Tibial nerve (tissue), 3 donors: ENCODE measurements around the gene UTP4.

ENCODE experiments used
- POLR2A ChIP-seq, 2 donors: fragments of 450-650 bp; IDR thresholded peaks; one replicate each; pipeline ENCODE4 v1.6.1; 2017; ENCODE audit warnings: antibody characterized with exemption in 2 of 2, mild to moderate bottlenecking in 2 of 2, moderate library complexity in 2 of 2
- TF ChIP-seq, protein P1 (sequence below), 5 experiments: fragments of 200-600 bp in 3 of 5; fragments of 450-650 bp in 2 of 5; sonication (generic) in 3 of 5; IDR thresholded peaks; one replicate each; pipeline ENCODE4 v1.5.1; 2016 to 2019; ENCODE audit warnings: antibody characterized with exemption in 5 of 5, mild to moderate bottlenecking in 3 of 5, moderate library complexity in 2 of 5

DNA sequence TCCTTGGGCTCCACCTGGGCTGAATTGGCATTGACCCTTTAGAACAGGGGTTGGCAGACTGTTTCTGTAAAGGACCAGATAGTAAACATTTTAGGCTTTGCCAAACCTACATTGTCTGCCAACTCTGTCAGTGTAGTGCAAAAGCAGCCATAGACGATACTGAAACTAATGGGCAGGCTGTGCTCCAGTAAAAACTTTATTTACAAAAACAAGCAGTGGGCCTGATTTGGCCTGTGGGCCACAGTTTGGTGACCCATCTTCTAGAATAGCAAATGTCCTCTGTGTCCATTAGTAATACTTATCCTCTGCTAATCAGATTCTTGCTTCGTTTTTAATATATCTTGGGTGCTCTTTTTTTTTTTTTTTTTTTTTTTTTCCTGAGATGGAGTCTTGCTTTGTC is 6.2 kb downstream of the UTP4 start:
- TF ChIP-seq, protein P1, sequence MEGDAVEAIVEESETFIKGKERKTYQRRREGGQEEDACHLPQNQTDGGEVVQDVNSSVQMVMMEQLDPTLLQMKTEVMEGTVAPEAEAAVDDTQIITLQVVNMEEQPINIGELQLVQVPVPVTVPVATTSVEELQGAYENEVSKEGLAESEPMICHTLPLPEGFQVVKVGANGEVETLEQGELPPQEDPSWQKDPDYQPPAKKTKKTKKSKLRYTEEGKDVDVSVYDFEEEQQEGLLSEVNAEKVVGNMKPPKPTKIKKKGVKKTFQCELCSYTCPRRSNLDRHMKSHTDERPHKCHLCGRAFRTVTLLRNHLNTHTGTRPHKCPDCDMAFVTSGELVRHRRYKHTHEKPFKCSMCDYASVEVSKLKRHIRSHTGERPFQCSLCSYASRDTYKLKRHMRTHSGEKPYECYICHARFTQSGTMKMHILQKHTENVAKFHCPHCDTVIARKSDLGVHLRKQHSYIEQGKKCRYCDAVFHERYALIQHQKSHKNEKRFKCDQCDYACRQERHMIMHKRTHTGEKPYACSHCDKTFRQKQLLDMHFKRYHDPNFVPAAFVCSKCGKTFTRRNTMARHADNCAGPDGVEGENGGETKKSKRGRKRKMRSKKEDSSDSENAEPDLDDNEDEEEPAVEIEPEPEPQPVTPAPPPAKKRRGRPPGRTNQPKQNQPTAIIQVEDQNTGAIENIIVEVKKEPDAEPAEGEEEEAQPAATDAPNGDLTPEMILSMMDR (IDR thresholded peaks at IDR 0.05): no peak
- no peak for TF ChIP-seq POLR2A (IDR thresholded peaks at IDR 0.05)
